K562 (cell line): Measurements from ENCODE around the gene KBTBD4. TPM values are rescaled to one million over a fixed set of nuclear protein-coding genes. Genes with fewer than 3 reads are reported as not detected.
A peak's percentile ranks its signal among the peaks of the same experiment; 100 is the strongest.

ENCODE experiments used
- ATAC-seq: fragments of 200-7000 bp; cut with Tn5 transposase; 3 replicates; pipeline ENCODE4 v1.9.1; 2020; ENCODE audit warnings: moderate library complexity
- BruUV-seq: library from RNA; stranded (reverse); fragments of 400-500 nt; replicated peaks from 2 replicates; lab custom pipeline; 2021; lab: Mats Ljungman, UMichigan
- CTCF ChIA-PET: fragments of 300-600 bp; formaldehyde crosslinking; extraction: SDS; loops from one replicate; lab custom pipeline; 2021; ENCODE audit warnings: low intra/inter-chr PET ratio; lab: Yijun Ruan, JAX
- POLR2A ChIA-PET: fragments of 300-600, 350-650 bp; sonication (Branson Sonifier 250); formaldehyde crosslinking; extraction: SDS; loops from one replicate; lab custom pipeline; 2021; ENCODE audit warnings: antibody characterized with exemption, inconsistent platforms; lab: Yijun Ruan, JAX
- DNase-seq, 4 experiments: peaks; one replicate each; pipeline versions ENCODE4 v3.0.0 to v3.0.0-alpha.2; 2011 to 2018; ENCODE audit warnings: low spot score in 3 of 4, mixed read lengths in 3 of 4; ENCODE audit errors: extremely low read depth in 1 of 4
- FAIRE-seq: peaks from 2 replicates; lab custom pipeline; 2011; peaks lifted over from hg19 to GRCh38; lab: Jason Lieb, UNC
- H2AFZ ChIP-seq: 2 replicates; pipeline ENCODE4 v1.6.0; 2011; ENCODE audit warnings: low read depth, low read length, control low read depth, inconsistent platforms
- H3K27ac ChIP-seq: fragments of 200-600 bp; 3 replicates; pipeline ENCODE4 v1.8.0; 2011; ENCODE audit warnings: low read depth, mild to moderate bottlenecking, control low read depth, inconsistent platforms, low read length, moderate library complexity, mixed read lengths; ENCODE audit errors: extremely low read depth
- H3K27me3 ChIP-seq, 2 experiments: fragments of 300-600 bp in 1 of 2; 2 replicates in 1 of 2; 3 replicates in 1 of 2; pipeline versions ENCODE4 v1.6.0 to v1.8.0; 2011; ENCODE audit warnings: inconsistent platforms in 2 of 2, low read length in 2 of 2, mild to moderate bottlenecking in 1 of 2, mixed read lengths in 1 of 2, moderate library complexity in 1 of 2; ENCODE audit not compliant: control insufficient read depth in 2 of 2, insufficient read depth in 2 of 2
- H3K36me3 ChIP-seq: fragments of 300-600 bp; 3 replicates; pipeline ENCODE4 v1.8.0; 2011; ENCODE audit warnings: mild to moderate bottlenecking, low read length, inconsistent platforms; ENCODE audit not compliant: control insufficient read depth, insufficient read depth
- H3K4me1 ChIP-seq, 2 experiments: fragments of 200-600 bp in 1 of 2; replicated peaks in 1 of 2; 2 replicates in 1 of 2; 3 replicates in 1 of 2; pipeline versions ENCODE4 v1.5.1 to v1.8.0; 2011; ENCODE audit warnings: inconsistent platforms in 2 of 2, low read length in 2 of 2, mild to moderate bottlenecking in 1 of 2, mixed read lengths in 1 of 2, moderate library complexity in 1 of 2; ENCODE audit not compliant: control insufficient read depth in 2 of 2, insufficient read depth in 2 of 2
- H3K4me2 ChIP-seq: 2 replicates; pipeline ENCODE4 v1.6.1; 2011; ENCODE audit warnings: low read length, control low read depth, inconsistent platforms, mixed read lengths; ENCODE audit not compliant: insufficient read depth
- H3K4me3 ChIP-seq: fragments of 200-600 bp; sonication (generic), shearing (Covaris generic); 2 replicates; pipeline ENCODE4 v1.5.1; 2016; ENCODE audit warnings: control low read depth, inconsistent platforms
- H3K79me2 ChIP-seq: fragments of 200-600 bp; 3 replicates; pipeline ENCODE4 v1.8.0; 2011; ENCODE audit warnings: low read length, inconsistent platforms; ENCODE audit not compliant: control insufficient read depth, insufficient read depth
- H3K9ac ChIP-seq, 2 experiments: 2 replicates each; pipeline versions ENCODE4 v1.6.0 to v1.6.1; 2011; ENCODE audit warnings: low read depth in 2 of 2, low read length in 2 of 2, control low read depth in 1 of 2, inconsistent platforms in 1 of 2, mild to moderate bottlenecking in 1 of 2, mixed read lengths in 1 of 2; ENCODE audit not compliant: insufficient read depth in 1 of 2
- H3K9me1 ChIP-seq: one replicate; pipeline ENCODE4 v1.6.0; 2011; ENCODE audit warnings: inconsistent platforms, mild to moderate bottlenecking, low read length, moderate library complexity; ENCODE audit not compliant: control insufficient read depth, insufficient read depth
- H3K9me3 ChIP-seq: replicated peaks from 2 replicates; pipeline ENCODE4 v1.5.1; 2011; ENCODE audit warnings: low read depth, low read length, inconsistent platforms; ENCODE audit not compliant: control insufficient read depth, insufficient read depth
- H4K20me1 ChIP-seq: replicated peaks from 2 replicates; pipeline ENCODE4 v1.6.1; 2011; ENCODE audit warnings: low read length, inconsistent platforms, mixed read lengths; ENCODE audit not compliant: control insufficient read depth, insufficient read depth
- CTCF ChIP-seq, 3 experiments: IDR thresholded peaks in 2 of 3; conservative IDR thresholded peaks in 1 of 3; 2 replicates each; pipeline ENCODE4 v1.5.1; 2011 to 2012; ENCODE audit warnings: low read length in 3 of 3, mild to moderate bottlenecking in 3 of 3, control low read depth in 2 of 3, improper control_type of control experiment in 1 of 3, inconsistent platforms in 1 of 3, low read depth in 1 of 3, mixed read lengths in 1 of 3, moderate library complexity in 1 of 3; ENCODE audit not compliant: insufficient read depth in 2 of 3
- NR3C1 ChIP-seq: sonication (generic); formaldehyde crosslinking; IDR thresholded peaks from 2 replicates; pipeline ENCODE4 v1.8.1; 2022; ENCODE audit warnings: missing genetic modification reagents
- POLR3G ChIP-seq: IDR thresholded peaks from 2 replicates; pipeline ENCODE4 v1.6.1; 2011; ENCODE audit not compliant: insufficient read length, insufficient replicate concordance; ENCODE audit errors: extremely low read depth
- TAF7 ChIP-seq: fragments of 450-650 bp; IDR thresholded peaks from 2 replicates; pipeline ENCODE4 v1.6.1; 2016; ENCODE audit warnings: missing genetic modification characterization, missing compliant biosample characterization
- ZNF263 ChIP-seq: sonication (generic); formaldehyde crosslinking; IDR thresholded peaks from 2 replicates; pipeline ENCODE4 v1.8.0; 2022; ENCODE audit warnings: mild to moderate bottlenecking, missing genetic modification reagents, borderline replicate concordance
- WGBS: fragments of 100-300 bp; shearing (Covaris generic); methylation state at CpG from one replicate; pipeline ENCODE4 v1.1.6; 2016; ENCODE audit warnings: low coverage, mixed read lengths; ENCODE audit not compliant: insufficient coverage; ENCODE audit errors: missing lambda C conversion rate; 5-methylcytosine and 5-hydroxymethylcytosine counted together
- in situ Hi-C: fragments of 300-500 bp; cut with MboI; formaldehyde crosslinking; loops from 4 replicates; pipeline ENCODE4 v1.15.0; 2018; ENCODE audit warnings: inconsistent platforms, mixed read lengths
- intact Hi-C: fragments of 100-400 bp; cut with micrococcal nuclease; formaldehyde crosslinking; loops from 2 replicates; pipeline ENCODE4 v1.14.2; 2022
- polyA plus RNA-seq, 8 experiments: library from polyadenylated mRNA; depleted of rRNA in 4 of 8; stranded (reverse) in 5 of 8; unstranded in 3 of 8; fragments of >200 nt; fragmentation: Nextera tagmentation in 2 of 8; fragmentation: Illumina TruSeq in 1 of 8; extraction: Ambion mirVana in 2 of 8; extraction: Trizol in 1 of 8; gene quantifications; 2 replicates each; pipeline versions ENCODE4 v1.2.1 to v1.2.3, GENCODE V29; 2011 to 2014; ENCODE audit warnings: inconsistent platforms in 1 of 8, missing spikeins in 1 of 8
- total RNA-seq, 7 experiments: library from RNA; depleted of rRNA in 6 of 7; stranded (reverse); fragments of >200 nt in 6 of 7; fragmentation: Illumina TruSeq in 2 of 7; extraction: Trizol in 2 of 7; gene quantifications; 2 replicates each; pipeline versions ENCODE4 v1.2.1 to v1.2.3, GENCODE V29; 2011 to 2021; ENCODE audit warnings: low replicate concordance in 1 of 7

The KBTBD4 gene
- total and polyA plus RNA-seq, 9 of the 15 experiments (the other 6 are each of a cell fraction or from before 2014, with no cell fraction given) = 7.0 to 33.9 (median 13.3) TPM

DNA sequence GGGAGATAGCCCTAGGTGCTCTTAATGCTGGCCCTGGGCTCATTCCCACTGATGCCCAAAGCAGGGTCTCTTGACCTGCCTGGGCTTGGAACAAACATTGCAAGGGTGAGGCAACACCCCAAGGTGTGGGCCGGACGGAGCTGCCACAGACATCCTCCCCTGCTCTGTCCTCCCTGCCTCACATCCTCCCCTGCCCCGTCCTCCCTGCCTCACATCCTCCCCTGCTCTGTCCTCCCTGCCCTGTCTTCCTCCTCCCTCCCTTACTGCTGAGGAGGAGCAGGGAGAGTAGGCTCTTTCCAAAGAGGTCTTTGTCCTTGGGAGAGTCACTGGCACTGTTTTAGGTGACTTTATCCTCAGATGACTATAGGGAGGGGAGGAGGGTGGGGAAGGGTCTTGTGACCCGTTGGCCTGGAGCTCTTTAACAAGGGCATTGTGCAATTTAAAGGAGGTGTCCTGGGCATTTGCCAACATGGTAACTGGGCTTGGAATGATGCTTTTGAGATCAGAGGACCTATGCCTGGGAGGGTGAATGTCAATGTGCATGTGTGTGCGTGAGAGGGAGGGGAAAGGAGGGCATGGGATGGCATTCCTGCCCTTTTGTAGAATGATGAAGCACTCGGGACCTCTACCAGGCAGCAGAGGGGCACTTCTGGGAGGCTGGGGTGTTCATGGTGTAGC is 8.4 kb upstream of the KBTBD4 start:
- H3K9me1 ChIP-seq = no peaks in the 10 kb centered on the region
- no peaks in the 10 kb centered on the region for H3K9me3 ChIP-seq
- H2AFZ ChIP-seq = no peak overlapping the region
- ATAC-seq = no peak
- no peak for TF ChIP-seq NR3C1 (CRISPR knock-in tag)
- no peak for TF ChIP-seq CTCF (IDR thresholded peaks at IDR 0.05 in 2 of 3, conservative IDR thresholded peaks at IDR 0.05 in 1 of 3; ENCODE audit: insufficient read depth in 2 of 3, low read depth in 1 of 3, low read length in 3 of 3)
- peak; percentile 90 for TF ChIP-seq ZNF263 (CRISPR knock-in tag)
- no peak for TF ChIP-seq TAF7 (tag)
- no peak for TF ChIP-seq POLR3G
- ChIA-PET CTCF (no interaction called here), POLR2A (interaction anchor here (0.6 to 4.2 kb wide), 8 partner anchors 8 to 74 kb away, joined by 3 to 35 read pairs (median 4); partner anchors contain the start of gene C1QTNF4)
- peaks cover 2% of the 10 kb centered on the region; the same call in 1 of the 3 replicates for H3K79me2 ChIP-seq
- in situ Hi-C loops = no loop called here
- peak overlapping the region in 1 of 2 experiments; percentile 0; a peak in 1 of 4 replicates for H3K9ac ChIP-seq
- peaks cover 31% of the 10 kb centered on the region; the same call in 2 of the 3 replicates for H3K36me3 ChIP-seq
- no peak for DNase-seq
- no peak for FAIRE-seq
- 0 out of 5 replicates have a peak, but pooled peaks cover 0 to 2% of the 10 kb centered on the region in 2 experiments for H3K27me3 ChIP-seq
- BruUV-seq = no TSS peak
- H3K4me1 ChIP-seq = peaks cover 0 to 14% of the 10 kb centered on the region in 2 experiments; a peak in 1 of 5 replicates
- no peak overlapping the region for H3K4me2 ChIP-seq
- intact Hi-C loops = no loop called here
- H3K4me3 ChIP-seq = no peak overlapping the region
- no peak overlapping the region for H3K27ac ChIP-seq
- 49% methylated on average over 6 of the region's 6 CpGs for WGBS
- no peaks in the 10 kb centered on the region for H4K20me1 ChIP-seq
